Skeletal muscle satellite cell (primary cell): ENCODE data around the gene CYP2A6.
"Not testable (repeated sequence)": the region's sequence is repeated elsewhere in the genome, so short reads cannot be mapped to it uniquely, and the experiment has no call there.

Experiments
- H3K27me3 ChIP-seq: 2 replicates; pipeline ENCODE4 v1.7.0; 2013; ENCODE audit warnings: low read length; ENCODE audit not compliant: control insufficient read depth, insufficient read depth
- H3K36me3 ChIP-seq: 2 replicates; pipeline ENCODE4 v1.7.0; 2013; ENCODE audit warnings: mild to moderate bottlenecking, control low read depth, low read length; ENCODE audit not compliant: insufficient read depth
- H3K4me1 ChIP-seq: 2 replicates; pipeline ENCODE4 v1.7.0; 2013; ENCODE audit warnings: low read length; ENCODE audit not compliant: control insufficient read depth, insufficient read depth
- H3K4me2 ChIP-seq: 2 replicates; pipeline ENCODE4 v1.7.0; 2013; ENCODE audit warnings: mild to moderate bottlenecking, low read length
- H3K4me3 ChIP-seq: 2 replicates; pipeline ENCODE4 v1.7.0; 2013; ENCODE audit warnings: low read length
- H3K9ac ChIP-seq: 2 replicates; pipeline ENCODE4 v1.7.0; 2013; ENCODE audit warnings: mild to moderate bottlenecking, low read depth, low read length, moderate library complexity
- H3K9me3 ChIP-seq: replicated peaks from 2 replicates; pipeline ENCODE4 v1.7.0; 2013; ENCODE audit warnings: mild to moderate bottlenecking, control low read depth, low read length

Gene CYP2A6

DNA sequence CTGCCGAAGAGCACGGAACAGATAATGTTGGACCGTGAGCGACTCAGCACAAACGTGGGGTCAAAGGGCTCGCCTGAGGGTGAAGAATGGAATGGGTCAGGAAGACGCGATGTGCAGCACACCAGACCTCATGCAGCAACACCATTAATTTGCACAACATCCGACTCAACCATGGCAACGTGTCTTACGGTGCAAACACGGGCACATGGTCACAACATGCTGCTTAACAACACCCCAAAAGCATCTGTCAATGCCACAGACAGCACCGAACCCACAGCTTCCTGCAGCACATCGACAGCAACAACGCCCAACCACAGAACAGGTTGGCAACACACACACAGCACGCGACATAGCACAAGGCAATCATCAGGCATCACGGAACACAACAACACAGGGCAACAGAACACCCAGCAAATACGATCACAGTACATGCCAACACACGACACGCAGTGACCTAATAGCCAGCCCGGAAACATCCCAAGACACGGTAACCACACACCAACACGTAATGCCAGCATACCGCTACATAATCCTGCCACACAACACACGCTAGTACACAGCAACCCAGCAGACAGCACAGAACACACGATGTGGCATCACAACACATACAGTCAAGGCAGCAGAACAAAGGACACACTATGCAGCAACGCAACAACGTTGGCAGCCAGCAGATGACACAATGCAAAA is 23.4 kb downstream of the CYP2A6 start:
- H3K36me3 ChIP-seq, H3K9ac ChIP-seq, H3K4me2 ChIP-seq, H3K4me1 ChIP-seq, H3K4me3 ChIP-seq, H3K9me3 ChIP-seq, H3K27me3 ChIP-seq: not testable (repeated sequence)

DNA sequence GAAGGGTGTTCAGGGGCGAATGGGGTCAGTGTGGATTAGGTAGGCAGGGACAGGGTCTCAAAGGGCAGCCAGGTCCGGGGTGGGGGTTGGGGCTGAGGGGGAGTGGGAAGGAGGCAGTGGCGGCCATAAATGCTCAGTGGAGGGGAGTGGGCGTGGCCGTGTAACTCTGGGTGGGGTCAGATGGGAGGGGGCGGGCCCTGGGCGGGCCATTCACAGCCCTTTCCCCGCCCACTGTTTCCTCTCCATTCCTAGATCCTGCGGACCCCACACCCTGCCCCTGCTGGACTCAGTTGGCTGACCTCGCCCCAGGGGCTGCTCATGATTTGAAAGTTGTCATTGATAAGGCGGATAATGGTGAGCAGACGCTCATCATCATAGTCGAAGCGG is 23.9 kb downstream of the CYP2A6 start:
- H3K27me3 ChIP-seq, H3K36me3 ChIP-seq, H3K9me3 ChIP-seq, H3K4me1 ChIP-seq, H3K4me3 ChIP-seq, H3K9ac ChIP-seq, H3K4me2 ChIP-seq: not testable (repeated sequence)

DNA sequence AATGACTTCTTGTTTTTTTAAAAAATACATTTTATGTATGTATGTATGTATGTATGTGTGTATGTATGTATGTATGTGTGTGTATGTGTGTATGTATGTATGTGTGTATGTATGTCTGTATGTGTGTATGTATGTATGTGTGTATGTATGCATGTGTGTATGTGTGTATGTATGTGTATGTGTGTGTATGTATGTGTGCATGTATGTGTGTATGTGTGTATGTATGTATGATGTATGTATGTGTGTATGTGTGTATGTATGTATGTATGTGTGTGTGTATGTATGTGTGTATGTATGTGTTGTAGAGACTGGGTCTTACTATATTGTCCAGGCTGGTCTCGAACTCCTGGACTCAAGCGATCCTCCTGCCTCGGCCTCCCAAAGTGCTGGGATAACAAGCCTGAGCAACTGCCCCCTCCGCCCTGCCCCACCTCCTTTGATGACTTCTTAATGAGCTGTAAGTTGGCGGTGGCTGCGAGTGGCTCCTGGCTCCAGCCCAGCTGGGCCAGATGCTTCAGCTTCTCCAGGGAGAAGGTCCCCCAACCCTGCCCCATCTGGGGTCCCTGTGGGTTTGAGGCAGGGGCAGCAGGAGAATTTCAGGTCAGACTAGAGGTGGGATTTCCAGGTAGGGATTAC is 24.7 kb downstream of the CYP2A6 start:
- not testable (repeated sequence) for H3K4me2 ChIP-seq, H3K4me3 ChIP-seq, H3K9ac ChIP-seq, H3K9me3 ChIP-seq, H3K36me3 ChIP-seq, H3K27me3 ChIP-seq, H3K4me1 ChIP-seq

DNA sequence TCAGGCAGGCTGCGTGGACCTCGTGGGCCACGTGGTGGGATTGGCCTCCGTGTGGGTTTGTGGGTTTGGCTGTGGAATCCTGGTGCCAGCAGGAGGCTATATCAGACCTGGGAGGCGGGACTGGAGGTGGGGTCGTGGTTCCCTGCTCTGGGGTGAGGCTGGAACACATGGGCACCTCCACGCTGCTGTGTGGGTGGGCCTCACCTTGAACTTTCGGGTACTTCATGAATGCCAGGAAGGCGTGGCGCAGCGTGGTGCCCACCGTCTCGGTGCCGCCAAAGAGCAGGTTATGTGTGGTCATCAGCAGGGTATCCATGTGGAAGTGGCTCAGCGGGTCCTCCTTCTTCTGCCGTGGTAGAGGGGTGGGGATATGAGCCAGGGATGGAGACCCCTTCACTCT is 25.3 kb downstream of the CYP2A6 start:
- H3K27me3 ChIP-seq, H3K4me2 ChIP-seq, H3K4me1 ChIP-seq, H3K9ac ChIP-seq, H3K4me3 ChIP-seq, H3K9me3 ChIP-seq, H3K36me3 ChIP-seq: not testable (repeated sequence)

DNA sequence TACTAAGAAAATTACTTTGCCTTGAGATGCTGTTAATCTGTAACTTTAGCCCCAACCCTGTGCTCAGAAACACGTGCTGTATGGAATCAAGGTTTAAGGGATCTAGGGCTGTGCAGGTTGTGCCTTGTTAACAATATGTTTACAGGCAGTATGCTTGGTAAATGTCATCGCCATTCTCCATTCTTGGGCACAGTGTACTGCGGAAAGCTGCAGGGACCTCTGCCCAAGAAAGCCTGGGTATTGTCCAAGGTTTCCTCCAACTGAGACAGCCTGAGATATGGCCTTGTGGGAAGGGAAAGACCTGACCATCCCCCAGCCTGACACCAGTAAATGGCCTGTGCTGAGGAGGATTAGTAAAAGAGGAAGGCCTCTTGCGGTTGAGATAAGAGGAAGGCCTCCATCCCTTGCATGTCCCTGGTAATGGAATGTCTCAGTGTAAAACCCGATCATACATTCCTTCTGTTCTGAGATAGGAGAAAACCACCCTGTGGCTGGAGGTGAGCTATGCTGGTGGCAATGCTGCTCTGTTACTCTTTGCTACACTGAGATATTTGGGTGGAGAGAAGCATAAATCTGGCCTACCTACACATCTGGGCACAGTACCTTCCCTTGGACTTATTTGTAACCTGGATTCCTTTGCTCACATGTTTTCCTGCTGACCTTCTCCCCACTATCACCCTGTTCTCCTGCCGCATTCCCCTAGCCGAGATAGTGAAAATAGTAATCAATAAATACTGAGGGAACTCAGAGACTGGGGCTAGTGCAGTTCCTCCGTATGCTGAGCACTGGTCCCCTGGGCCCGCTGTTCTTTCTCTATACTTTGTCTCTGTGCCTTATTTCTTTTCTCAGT is 27.3 kb downstream of the CYP2A6 start:
- H3K4me1 ChIP-seq, H3K9me3 ChIP-seq, H3K9ac ChIP-seq, H3K27me3 ChIP-seq, H3K36me3 ChIP-seq, H3K4me3 ChIP-seq, H3K4me2 ChIP-seq: not testable (repeated sequence)

DNA sequence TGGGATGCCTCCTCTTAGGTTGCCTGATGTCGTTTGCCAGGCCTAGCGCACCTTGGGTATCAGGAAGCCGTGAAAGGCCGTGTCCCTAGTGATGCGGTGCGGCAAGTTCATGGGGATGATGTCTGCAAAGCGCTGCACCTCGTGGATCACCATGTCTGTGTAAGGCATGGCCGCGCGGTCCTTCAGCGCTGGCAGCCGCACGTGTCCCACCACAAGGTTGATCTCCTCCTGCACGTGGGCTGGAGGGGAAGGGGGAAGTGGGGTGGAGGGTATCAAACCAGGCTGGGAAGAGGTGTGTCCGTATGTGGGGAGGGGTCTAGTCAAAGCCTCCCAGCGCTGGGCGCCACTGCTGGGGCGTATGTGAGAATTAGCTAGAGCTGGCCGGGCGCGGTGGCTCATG is 28.1 kb downstream of the CYP2A6 start:
- Histone ChIP-seq H3K4me3 (no peak overlapping the region), H3K4me1 (peaks cover 9% of the 10 kb centered on the region), H3K9me3 (no peaks in the 10 kb centered on the region), H3K9ac (no peak overlapping the region), H3K4me2 (no peak overlapping the region), H3K36me3 (peaks cover 6% of the 10 kb centered on the region), H3K27me3 (no peaks in the 10 kb centered on the region)

DNA sequence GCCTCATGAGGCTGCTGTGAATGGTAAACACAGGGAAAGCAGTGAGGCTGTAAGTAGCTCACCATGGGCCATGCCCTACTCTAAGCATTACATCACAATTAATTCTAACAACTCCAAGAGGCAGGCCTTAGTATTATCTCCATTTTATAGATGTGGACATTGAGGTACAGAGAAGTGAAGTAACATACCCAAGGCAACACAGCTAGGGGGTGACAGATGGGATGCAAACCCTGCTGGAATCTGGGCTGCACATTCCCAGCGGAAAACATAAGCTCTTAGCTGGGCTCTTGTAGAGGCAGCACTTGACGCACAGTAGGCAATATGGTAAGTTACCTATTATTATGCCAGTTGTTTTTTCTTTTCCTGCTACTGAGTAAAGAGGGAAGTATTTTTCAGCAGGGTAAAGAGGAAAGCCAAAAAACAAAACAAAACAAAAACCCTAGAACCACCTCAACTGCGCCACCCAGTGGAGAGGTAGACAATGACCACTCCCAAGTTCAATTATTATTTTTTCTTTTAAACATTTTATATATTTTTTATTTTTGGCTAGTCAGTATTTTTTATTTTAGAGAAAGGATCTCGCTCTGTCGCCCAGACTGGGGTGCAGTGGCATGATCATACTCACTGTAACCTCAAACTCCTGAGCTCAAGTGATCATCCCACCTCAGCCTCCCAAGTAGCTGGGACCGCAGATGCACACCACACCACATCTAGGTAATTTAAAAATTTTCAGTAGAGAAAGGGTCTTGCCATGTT is 30.6 kb downstream of the CYP2A6 start:
- H3K9ac ChIP-seq, H3K4me2 ChIP-seq: not testable (repeated sequence)

DNA sequence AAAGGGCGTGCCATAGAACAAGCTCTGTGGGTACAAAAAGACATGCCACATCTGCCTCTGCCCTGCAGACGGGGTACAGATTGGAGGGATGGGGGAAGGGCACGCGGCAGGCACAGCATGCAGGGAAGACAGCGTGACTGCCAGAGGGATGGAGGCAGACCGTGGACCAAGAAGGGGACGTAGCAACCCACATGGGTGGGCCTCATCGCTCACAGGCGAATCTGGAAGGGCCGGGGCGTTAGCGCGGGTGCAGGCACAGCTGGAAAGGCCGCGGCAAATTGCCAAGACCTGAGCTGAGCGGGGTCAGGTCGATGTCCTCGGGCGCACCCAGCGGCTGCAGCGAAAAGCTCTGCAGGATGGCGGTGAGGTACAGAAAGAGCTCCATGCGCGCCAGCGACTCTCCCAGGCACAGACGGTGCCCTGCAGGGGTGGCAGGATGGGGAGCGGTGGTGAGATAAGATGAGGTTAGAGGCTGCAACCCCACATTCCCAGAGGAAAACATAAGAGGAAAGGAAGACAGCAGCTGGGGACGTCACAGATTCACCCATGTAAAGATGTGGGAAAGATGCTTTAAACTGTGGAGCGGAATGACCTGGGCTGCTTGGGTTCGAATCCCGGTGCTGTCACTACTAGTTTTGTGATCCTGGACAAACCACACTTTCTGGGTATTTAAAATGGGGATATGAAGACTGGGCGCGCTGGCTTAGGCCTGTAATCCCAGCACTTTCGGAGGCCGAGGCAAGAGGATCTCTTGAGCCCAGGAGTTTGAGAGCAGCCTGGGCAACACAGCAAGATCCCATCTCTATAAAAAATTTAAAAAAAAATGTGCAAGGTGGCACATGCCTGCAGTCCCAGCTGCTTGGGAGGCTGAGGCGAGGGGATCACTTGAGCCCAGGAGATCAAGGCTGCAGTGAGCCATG is 31.5 kb downstream of the CYP2A6 start:
- not testable (repeated sequence) for H3K9me3 ChIP-seq, H3K9ac ChIP-seq, H3K4me1 ChIP-seq, H3K27me3 ChIP-seq, H3K36me3 ChIP-seq
- peak overlapping the region; percentile 92 for H3K4me2 ChIP-seq
- peak overlapping the region; percentile 65 for H3K4me3 ChIP-seq

More for the DNA sequence above, 30.6 kb downstream of the CYP2A6 start:
- not testable (repeated sequence) for H3K9me3 ChIP-seq, H3K36me3 ChIP-seq, H3K27me3 ChIP-seq, H3K4me1 ChIP-seq, H3K4me3 ChIP-seq

DNA sequence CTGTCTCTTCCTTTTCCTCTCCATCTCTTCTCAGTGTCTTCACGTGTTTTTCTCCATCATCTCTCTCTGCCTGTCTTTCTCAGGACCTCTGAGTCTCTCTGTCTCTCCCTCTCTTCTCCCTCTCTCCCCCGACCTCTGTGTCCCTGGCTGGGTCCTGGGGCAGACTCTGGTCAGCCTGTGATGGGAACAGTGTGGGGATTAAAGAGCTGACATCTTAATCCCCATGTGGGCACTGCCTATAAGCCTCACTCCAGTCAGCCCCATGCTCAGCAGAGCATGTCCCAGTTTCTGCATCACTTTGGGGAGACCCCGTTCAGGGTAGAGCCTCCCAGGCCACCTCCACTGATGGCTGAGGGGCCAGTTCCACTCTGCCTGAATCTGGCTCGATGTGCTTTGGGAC is 35.0 kb downstream of the CYP2A6 start:
- Histone ChIP-seq H3K9ac (no peak overlapping the region), H3K9me3 (no peaks in the 10 kb centered on the region), H3K36me3 (no peaks in the 10 kb centered on the region), H3K4me3 (no peak overlapping the region), H3K4me2 (no peak overlapping the region), H3K4me1 (peaks cover 27% of the 10 kb centered on the region), H3K27me3 (no peaks in the 10 kb centered on the region)

DNA sequence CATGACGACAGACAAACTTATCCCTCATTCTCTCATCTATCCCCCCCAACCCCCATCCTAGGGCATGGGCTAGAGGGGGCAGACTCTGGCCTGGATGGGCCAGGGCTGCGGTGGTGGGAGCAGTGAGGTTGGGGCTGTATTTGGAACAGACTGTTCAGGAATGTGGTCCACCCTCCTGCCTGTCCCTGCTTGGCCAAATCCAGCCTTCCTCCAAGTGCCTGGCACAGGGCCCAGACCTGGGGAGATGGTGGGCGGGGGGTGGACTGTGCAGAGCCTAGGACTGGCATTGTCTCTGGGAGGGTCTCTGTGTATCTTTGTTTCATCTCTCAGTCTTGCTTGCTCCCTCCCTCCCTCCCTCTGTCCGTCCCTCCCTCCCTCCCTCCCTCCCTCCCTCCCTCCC is 37.1 kb downstream of the CYP2A6 start:
- Histone ChIP-seq H3K4me3 (no peak overlapping the region), H3K4me1 (peaks cover 19% of the 10 kb centered on the region), H3K9ac (no peak overlapping the region), H3K9me3 (no peaks in the 10 kb centered on the region), H3K36me3 (peaks cover 18% of the 10 kb centered on the region), H3K4me2 (no peak overlapping the region), H3K27me3 (no peaks in the 10 kb centered on the region)

DNA sequence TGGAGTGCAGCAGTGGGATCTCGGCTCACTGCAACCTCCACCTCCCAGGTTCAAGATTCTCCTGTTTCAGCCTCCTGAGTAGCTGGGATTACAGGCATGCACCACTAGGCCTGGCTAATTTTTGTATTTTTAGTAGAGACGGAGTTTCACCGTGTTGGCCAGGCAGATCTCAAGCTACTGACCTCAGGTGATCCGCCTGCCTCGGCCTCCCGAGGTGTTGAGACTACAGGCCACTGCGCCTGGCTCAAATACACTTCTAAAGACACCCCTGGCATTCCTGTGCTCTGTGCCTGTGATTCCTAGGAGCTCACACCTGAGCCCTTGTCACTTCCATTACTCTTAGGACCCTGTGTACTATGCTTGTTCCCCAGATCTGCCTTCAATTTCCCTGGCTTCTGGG is 37.7 kb downstream of the CYP2A6 start:
- peaks cover 19% of the 10 kb centered on the region for H3K4me1 ChIP-seq
- H3K4me3 ChIP-seq, H3K9ac ChIP-seq, H3K9me3 ChIP-seq, H3K4me2 ChIP-seq, H3K27me3 ChIP-seq: not testable (repeated sequence)
- H3K36me3 ChIP-seq, result peaks cover 24% of the 10 kb centered on the region
